Glomerular endothelial cell (primary cell): ENCODE results near the gene NR1D1. TPM values are rescaled to one million over a fixed set of nuclear protein-coding genes. Genes with fewer than 3 reads are reported as not detected.

Experiments used
- DNase-seq: peaks from one replicate; pipeline ENCODE4 v3.0.0-alpha.2; 2011; ENCODE audit warnings: low read depth, low spot score; ENCODE audit errors: extremely low read depth
- total RNA-seq: library from RNA; depleted of rRNA; stranded (reverse); fragments of >200 nt; gene quantifications from 2 replicates; pipeline ENCODE4 v1.2.3, GENCODE V29; 2015

Gene NR1D1
- total RNA-seq, 1 donor from 2014 or later = 5.1 TPM

DNA sequence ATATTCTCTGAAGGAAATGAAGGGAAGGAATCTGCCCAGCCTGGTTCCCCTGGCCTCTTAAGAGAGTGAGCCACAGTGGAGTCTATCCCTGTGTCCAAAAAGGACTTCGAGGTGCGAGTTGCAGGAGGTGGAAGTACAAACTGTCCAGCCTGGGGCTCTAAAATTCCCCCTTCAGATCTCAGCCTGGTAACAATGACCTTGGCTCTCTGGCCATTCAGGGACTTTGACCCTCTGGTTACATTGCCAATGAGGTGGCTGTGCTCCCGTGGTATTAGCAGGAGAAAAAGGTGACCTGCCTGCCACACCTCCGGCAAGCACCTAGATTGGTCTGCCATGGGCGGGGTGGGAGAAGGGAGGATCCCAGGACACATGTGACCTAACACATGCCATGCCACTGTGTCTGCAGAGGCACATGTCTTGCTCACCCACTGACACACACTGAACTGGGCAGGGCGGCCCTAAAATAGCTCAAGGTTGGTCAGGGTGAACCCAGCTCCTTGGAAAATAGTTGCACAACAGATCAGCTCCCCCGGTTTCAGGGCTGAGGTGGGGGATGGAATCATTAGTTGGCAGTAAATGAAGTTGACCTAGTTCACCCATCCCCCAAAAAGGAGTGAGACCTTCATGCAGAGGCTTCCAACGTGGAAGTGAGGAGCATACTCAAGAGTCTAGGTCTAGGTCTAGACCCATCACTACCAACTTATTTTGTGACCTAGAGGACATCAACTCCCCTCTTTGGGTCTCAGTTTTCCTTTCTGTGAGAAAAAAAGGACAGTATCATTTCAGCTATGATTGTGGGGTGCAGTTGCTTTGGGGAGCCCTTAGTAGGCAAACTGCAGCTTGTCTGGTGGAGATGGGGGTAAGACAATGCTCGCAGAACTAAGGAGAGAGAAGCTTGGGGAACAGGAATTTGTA is 2.2 kb downstream of the NR1D1 start:
- DNase-seq = no peak

DNA sequence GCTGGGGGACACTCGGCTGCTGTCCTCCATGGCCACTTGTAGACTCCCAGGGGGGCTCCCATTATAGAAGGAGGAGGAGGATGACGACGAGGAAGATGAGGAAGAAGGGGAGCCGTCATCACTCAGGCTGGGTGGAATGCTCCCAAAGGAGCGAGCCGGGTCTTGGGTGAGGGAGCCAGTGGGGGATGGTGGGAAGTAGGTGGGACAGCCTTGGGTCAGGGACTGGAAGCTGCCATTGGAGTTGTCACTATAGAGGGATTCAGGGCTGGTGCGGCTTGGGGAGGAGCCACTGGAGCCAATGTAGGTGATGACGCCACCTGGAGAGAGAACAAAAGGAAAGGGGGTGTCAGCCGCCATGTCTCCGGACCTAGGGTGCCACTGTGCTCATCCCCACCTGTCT is 3.3 kb downstream of the NR1D1 start:
- DNase-seq = no peak

GRCh38 chr17:40095944-40096791 is 4.2 kb downstream of the NR1D1 start:
- DNase-seq = no peak

DNA sequence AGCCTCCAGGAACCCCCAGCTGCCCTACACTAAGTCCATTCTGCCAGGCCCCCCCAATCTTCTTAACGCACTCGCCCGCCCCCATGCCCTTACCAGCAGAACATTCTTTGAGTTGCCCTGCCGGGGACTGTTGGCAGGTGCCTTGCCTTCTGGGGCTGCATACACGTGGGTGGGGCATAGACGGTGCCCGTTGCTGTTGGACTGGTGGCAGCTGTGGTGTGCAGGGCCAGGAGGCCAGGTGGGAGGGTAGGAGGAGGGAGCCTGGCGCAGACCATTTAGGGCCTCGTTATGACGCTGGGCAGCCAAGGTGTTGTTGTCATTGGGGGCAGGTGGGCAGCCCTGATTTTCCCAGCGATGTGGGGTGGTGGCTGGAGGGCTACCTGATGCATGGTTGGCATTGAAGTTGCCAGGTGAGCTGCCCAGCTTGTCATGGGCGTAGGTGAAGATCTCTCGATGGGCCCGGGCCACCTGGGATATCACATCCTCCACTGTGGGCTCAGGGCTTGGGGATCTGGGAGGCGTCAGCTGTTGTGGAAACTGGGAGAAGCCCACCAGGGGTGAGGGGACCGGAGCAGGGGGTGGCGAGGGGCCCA is 4.9 kb downstream of the NR1D1 start:
- DNase-seq = no peak

DNA sequence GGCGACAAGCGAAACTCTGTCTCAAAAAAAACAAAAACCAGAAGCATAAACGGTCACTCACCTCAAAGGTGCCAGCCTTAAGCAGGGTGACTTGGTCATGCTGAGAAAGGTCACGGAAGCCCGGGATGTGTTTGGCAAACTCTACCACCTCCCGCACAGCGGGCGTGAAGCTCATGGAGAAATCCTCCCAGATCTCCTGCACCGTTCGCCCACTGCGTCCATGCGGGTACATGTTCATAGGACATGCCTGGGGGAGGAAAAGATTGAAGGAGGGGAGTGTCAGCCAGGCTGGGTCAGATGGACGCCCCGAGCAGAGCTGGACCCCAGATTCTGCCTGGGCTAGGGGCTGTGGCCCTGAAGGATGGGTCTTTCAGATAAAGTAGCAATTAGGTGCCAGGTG is 5.5 kb downstream of the NR1D1 start:
- no peak for DNase-seq

DNA sequence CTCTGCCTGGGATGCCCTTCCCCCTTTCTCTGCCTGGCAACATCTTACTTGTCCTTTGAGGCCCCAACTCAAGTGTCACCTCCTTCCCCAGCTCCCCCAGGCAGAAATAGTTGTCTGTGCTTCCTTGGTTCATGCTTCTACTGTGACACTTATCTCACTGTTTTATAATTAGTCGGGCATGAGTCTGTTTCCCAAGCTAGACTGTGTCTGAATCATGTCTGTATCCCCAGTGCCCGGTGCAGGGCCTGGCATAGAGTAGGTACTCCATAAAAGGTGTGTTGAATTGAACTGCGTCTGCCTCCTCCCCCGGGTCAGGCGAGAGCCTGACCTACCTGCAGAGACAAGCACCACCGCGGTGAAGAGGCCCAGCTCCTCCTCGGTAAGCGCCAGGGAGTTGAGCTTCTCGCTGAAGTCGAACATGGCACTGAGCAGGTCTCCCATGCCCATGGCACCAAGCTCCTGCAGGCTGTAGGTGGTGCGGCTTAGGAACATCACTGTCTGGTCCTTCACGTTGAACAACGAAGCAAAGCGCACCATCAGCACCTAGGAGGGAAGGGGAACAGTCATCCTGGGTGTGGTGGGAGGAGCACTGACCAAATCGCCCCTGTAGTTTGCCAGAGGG is 6.7 kb downstream of the NR1D1 start:
- DNase-seq = no peak

DNA sequence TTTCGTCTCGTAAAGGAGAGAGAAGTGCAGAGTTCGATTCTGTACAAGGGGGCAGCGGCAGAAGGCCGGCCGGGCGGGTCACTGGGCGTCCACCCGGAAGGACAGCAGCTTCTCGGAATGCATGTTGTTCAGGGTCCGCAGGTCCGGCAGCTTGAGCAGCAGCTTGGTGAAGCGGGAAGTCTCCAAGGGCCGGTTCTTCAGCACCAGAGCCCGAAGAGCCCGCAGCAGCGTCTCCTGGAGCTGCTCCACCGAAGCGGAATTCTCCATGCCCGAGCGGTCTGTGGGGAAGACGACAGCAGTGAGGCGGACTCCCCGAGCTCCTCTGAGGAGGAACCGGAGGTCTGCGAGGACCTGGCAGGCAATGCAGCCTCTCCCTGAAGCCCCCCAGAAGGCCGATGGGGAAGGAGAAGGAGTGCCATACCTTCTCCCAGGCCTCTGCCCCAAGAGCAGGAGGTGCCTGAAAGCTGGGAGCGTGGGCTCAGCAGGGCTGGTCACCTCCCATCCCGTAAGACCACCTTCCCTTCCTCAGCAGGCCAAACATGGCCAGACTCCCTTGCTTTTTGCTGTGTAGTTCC is 7.3 kb downstream of the NR1D1 start:
- no peak for DNase-seq

DNA sequence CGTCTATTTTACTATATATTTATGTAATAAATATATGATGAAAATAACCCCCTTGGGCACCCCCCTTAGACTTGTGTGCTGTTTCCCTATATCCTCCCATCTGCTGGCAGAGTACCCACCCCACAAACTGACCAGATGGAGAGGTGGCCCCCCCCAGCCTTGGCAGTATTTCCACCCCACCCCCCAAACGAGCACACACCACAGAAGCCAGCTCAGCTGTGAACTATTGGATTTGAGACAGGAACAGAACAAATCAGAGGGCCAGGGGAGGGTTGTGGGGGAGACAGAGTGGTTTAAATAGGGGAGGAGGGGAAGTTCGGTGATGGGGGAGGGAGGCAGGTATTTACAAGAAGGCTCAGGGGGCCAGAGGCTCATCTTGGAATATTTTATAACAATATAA is 7.8 kb downstream of the NR1D1 start:
- no peak for DNase-seq

- DNase-seq = no peak
Measured at GRCh38 chr17:40091691-40092397, 8.5 kb downstream of the NR1D1 start.

DNA sequence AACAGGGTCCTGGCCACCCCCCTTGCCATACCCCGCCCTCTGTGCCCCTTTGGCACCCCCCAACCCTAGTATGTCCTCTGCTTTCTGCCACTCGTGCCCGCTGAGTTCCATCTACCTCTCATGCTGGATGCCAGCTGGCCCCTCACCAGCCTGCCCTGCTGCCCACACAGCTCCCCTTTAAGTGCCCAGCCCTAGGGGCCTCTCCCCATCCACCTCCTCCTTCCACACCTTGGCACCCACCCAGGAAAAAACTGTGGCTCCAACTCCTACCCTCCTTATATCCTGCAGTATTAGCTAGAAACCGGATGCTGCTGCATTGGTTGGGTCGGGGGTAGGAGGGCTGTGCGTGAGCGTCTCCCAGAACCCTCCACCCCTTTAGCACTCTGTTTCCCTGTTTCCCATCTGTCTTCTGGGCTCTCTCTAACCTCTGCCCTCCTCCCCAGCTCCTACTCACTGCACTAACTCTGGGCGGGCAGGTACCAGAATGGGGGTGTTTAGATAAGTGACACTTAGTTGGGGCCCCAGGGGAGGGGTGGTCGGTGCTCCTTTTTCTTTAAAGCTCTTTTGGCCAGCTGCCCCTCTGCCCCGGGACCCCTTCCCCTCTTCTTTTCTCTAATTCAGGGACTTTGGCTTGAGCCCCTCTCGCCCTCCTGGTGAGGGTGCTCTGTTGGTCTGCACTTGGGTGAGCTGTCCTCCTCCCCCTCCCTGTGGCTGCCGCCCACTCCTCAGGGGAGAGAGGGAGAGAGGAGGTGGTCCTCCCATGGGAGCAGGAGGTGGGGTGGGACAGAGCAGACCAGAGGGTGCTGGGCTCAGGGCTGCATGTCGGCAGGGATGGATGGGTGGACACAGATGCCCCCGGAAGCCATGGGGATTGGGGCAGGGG is 9.9 kb downstream of the NR1D1 start:
- no peak for DNase-seq

GRCh38 chr17:40089077-40089895 is 11.1 kb downstream of the NR1D1 start:
- DNase-seq = no peak

DNA sequence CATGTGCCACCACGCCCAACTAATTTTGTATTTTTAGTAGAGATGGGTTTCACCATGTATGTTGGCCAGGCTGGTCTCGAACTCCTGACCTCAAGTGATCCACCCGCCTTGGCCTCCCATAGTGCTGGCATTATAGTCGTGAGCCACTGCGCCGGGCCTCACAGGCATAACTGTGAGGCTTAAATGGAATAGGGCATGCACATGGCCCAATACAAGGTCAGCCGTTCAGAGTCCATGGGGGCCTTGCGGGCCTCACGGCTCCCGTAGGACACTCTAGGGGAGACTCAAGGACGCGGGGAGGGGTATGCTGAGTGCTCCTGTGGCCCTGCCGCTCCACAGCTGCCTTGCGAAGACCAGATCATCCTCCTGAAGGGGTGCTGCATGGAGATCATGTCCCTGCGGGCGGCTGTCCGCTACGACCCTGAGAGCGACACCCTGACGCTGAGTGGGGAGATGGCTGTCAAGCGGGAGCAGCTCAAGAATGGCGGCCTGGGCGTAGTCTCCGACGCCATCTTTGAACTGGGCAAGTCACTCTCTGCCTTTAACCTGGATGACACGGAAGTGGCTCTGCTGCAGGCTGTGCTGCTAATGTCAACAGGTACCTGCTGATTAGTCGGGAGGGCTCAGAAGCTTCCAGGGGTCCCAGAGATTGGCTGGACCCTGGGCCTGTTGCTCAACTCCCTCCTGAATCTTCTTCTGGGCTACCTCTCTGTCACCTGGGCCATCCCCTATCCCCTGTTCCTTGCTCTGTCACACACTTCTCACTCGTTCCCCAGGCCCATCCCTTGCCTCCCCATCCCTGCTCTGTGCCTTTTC is 12.3 kb downstream of the NR1D1 start:
- no peak for DNase-seq

DNA sequence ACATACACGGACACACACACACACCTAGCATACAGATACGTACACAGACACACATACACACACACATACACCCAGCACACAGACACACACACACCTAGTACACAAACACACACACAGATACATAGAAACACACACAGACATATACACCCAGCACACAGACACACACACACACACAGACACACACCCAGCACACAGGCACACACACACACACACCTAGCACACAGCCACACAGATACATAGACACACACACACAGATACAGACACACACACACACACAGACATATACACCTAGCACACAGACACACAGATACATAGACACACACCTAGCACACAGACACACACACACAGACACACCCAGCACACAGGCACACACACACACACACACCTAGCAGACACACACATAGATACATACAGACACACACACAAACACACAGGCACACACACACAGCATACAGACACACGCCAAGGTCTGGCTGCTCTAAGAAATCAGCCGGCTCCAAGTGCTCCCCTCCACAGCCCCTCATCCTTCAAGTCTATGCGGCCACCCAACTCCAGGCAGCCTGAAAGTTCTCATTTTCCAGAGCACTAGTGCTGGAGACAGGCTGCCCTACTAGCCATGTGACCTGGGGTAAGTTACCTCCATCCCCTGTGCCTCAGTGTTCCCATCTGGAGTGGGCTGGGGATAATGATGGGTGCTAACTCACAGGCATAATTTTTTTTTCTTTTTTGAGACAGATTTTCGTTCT is 13.2 kb downstream of the NR1D1 start:
- no peak for DNase-seq

- DNase-seq = no peak
Measured at GRCh38 chr17:40086150-40087044, 14.0 kb downstream of the NR1D1 start.

GRCh38 chr17:40084477-40084876 is 15.9 kb downstream of the NR1D1 start:
- no peak for DNase-seq

- DNase-seq = no peak
Measured at GRCh38 chr17:40079545-40079944, 20.8 kb downstream of the NR1D1 start.
